ENCODE data around the gene CTIF. TPM values are rescaled to one million over a fixed set of nuclear protein-coding genes. Genes with fewer than 3 reads are reported as not detected.
A peak's percentile ranks its signal among the peaks of the same experiment; 100 is the strongest.

The CTIF gene
- polyA plus RNA-seq, 1 of the 3 experiments (the other 2 are of a cell fraction): 47.2 TPM

- Histone ChIP-seq H3K9ac (no peak overlapping the region), H3K9me2 (no peaks in the 10 kb centered on the region), H3K27ac (ENCODE audit: low read depth in 2 of 2, low read length in 1 of 2) (no peak overlapping the region; a peak in 1 of 4 replicates), H3K27me3 (ENCODE audit: insufficient read depth) (no peaks in the 10 kb centered on the region), H3K79me2 (ENCODE audit: insufficient read depth) (peaks cover 10% of the 10 kb centered on the region; the same call in 1 of the 2 replicates), H2AFZ (ENCODE audit: low read depth) (no peak overlapping the region), H3K4me2 (no peak overlapping the region), H3K4me1 (ENCODE audit: control insufficient read depth in 1 of 2, insufficient read depth in 2 of 2, low read depth in 1 of 2, low read length in 1 of 2) (peaks cover 3 to 32% of the 10 kb centered on the region in 2 experiments; a peak in 3 of 4 replicates), H3K9me3 (no peaks in the 10 kb centered on the region), H3F3A (replicated peaks; ENCODE audit: insufficient read depth) (no peaks in the 10 kb centered on the region), H3K4me3 (ENCODE audit: low read depth in 2 of 2, low read length in 1 of 2) (no peak overlapping the region), H3K36me3 (replicated peaks in 1 of 2; ENCODE audit: control insufficient read depth in 1 of 2, insufficient read depth in 2 of 2, low read length in 1 of 2) (peaks cover 16 to 31% of the 10 kb centered on the region in 2 experiments), H4K20me1 (ENCODE audit: insufficient read depth) (no peaks in the 10 kb centered on the region)
- POLR2A ChIA-PET: no interaction called here
- 93% methylated on average over 4 of the region's 4 CpGs for WGBS (ENCODE audit: low lambda C conversion rate)
- CTCF ChIA-PET: interaction anchor here (0.8 to 2.4 kb wide), 9 partner anchors 10 to 81 kb away, joined by 3 to 12 read pairs (median 3); no protein-coding TSS in a partner anchor
- no peak for DNase-seq
- TF ChIP-seq MXI1 (IDR thresholded peaks at IDR 0.05; ENCODE audit: low read depth, low read length): no peak
- TF ChIP-seq, protein P1, sequence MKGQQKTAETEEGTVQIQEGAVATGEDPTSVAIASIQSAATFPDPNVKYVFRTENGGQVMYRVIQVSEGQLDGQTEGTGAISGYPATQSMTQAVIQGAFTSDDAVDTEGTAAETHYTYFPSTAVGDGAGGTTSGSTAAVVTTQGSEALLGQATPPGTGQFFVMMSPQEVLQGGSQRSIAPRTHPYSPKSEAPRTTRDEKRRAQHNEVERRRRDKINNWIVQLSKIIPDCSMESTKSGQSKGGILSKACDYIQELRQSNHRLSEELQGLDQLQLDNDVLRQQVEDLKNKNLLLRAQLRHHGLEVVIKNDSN (IDR thresholded peaks at IDR 0.05; ENCODE audit: borderline replicate concordance, low read depth): no peak
- no peak for TF ChIP-seq MEF2A (IDR thresholded peaks at IDR 0.05; ENCODE audit: borderline replicate concordance, low read depth)
- no peak for TF ChIP-seq REST (IDR thresholded peaks at IDR 0.05; ENCODE audit: low read depth, low read length)
- TF ChIP-seq TEAD4 (IDR thresholded peaks at IDR 0.05; ENCODE audit: borderline replicate concordance, insufficient read depth): no peak
- TF ChIP-seq SIN3A (IDR thresholded peaks at IDR 0.05; ENCODE audit: borderline replicate concordance, low read depth, low read length): no peak
These were observed 254.0 kb downstream of the CTIF start for GRCh38 chr18:48792611-48793380.

DNA sequence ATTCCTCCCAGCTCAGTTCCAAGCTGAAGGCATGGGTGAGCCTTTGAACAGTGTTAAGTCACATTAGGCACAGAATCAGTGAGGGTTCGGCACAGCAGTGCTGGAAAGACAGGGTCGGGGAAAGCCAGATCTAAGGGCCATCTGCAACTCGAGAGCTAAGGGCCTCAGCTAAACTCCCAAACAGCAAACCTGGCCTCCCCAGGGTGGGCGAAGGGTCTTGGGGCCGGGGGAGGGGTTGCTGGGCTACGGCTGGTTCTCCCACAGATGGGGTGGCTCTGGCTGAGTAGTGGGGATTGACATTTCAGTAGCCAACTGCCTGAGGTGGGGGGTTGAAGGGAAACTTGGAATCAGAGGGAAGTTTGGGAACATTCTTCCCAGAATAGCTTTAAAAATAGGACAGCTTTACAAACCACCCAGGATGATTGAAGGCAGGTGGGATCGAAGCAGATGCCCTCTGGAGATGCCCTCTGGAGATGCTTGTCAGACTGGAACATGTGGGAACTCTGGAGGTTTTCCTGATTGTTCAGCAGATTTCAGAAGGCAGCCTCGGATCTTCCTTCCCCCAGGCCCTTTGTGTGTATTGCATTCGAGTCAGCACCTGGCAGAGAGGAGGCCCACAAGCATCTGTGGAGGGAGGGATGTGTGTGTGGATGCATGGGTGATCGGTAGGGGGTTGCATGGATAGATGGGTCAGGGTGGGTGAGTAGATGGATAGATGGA lies 255.6 kb downstream of the CTIF start:
- TF ChIP-seq RCOR1 (IDR thresholded peaks at IDR 0.05; ENCODE audit: low read length) (peak; percentile 65; the same call in 1 of the 2 replicates), NFIC (IDR thresholded peaks at IDR 0.05; ENCODE audit: borderline replicate concordance) (no peak), ELF1 (IDR thresholded peaks at IDR 0.05) (no peak), GATA2 (CRISPR knock-in tag; IDR thresholded peaks at IDR 0.05) (peak; percentile 81), EP300 (IDR thresholded peaks at IDR 0.05; ENCODE audit: borderline replicate concordance in 1 of 2, low read depth in 1 of 2, low read length in 1 of 2) (peak in 1 of 2 experiments; percentile 74; a peak in 2 of 4 replicates), IRF3 (IDR thresholded peaks at IDR 0.05; ENCODE audit: low read depth, low read length) (no peak), SIN3A (IDR thresholded peaks at IDR 0.05; ENCODE audit: borderline replicate concordance, low read depth, low read length) (no peak), CHD2 (IDR thresholded peaks at IDR 0.05; ENCODE audit: low read length, partially characterized antibody) (peak; percentile 41)

More for the DNA sequence above, 255.6 kb downstream of the CTIF start:
- H2AFZ ChIP-seq (ENCODE audit: low read depth): no peak overlapping the region
- H3K4me1 ChIP-seq (ENCODE audit: control insufficient read depth in 1 of 2, insufficient read depth in 2 of 2, low read depth in 1 of 2, low read length in 1 of 2): peaks cover 0 to 32% of the 10 kb centered on the region in 2 experiments; a peak in 2 of 4 replicates
- 88% methylated on average over 9 of the region's 10 CpGs for WGBS (ENCODE audit: low lambda C conversion rate)
- no peaks in the 10 kb centered on the region for H4K20me1 ChIP-seq (ENCODE audit: insufficient read depth)
- no peaks in the 10 kb centered on the region for H3F3A ChIP-seq (replicated peaks; ENCODE audit: insufficient read depth)
- peak overlapping the region in 1 of 2 experiments; percentile 55; a peak in 2 of 4 replicates for H3K27ac ChIP-seq (ENCODE audit: low read depth in 2 of 2, low read length in 1 of 2)
- H3K9me3 ChIP-seq: no peaks in the 10 kb centered on the region
- H3K4me2 ChIP-seq: no peak overlapping the region
- H3K9me2 ChIP-seq: no peaks in the 10 kb centered on the region
- ChIA-PET POLR2A (no interaction called here), CTCF (interaction anchor here (0.6 to 2.3 kb wide), 7 partner anchors 8 to 107 kb away, joined by 3 to 11 read pairs (median 4); no protein-coding TSS in a partner anchor)
- no peaks in the 10 kb centered on the region for H3K27me3 ChIP-seq (ENCODE audit: insufficient read depth)
- DNase-seq: peak; percentile 58
- H3K79me2 ChIP-seq (ENCODE audit: insufficient read depth): no peaks in the 10 kb centered on the region; the same call in none of the 2 replicates
- H3K9ac ChIP-seq: no peak overlapping the region
- H3K4me3 ChIP-seq (ENCODE audit: low read depth in 2 of 2, low read length in 1 of 2): no peak overlapping the region
- H3K36me3 ChIP-seq (replicated peaks in 1 of 2; ENCODE audit: control insufficient read depth in 1 of 2, insufficient read depth in 2 of 2, low read length in 1 of 2): peaks cover 5 to 31% of the 10 kb centered on the region in 2 experiments

All from SK-N-SH (cell line).